ENCODE data around the gene CD3E. TPM values are rescaled to one million over a fixed set of nuclear protein-coding genes. Genes with fewer than 3 reads are reported as not detected.

The CD3E gene
- total RNA-seq, 1 experiment from 2014 or later, result not detected

DNA sequence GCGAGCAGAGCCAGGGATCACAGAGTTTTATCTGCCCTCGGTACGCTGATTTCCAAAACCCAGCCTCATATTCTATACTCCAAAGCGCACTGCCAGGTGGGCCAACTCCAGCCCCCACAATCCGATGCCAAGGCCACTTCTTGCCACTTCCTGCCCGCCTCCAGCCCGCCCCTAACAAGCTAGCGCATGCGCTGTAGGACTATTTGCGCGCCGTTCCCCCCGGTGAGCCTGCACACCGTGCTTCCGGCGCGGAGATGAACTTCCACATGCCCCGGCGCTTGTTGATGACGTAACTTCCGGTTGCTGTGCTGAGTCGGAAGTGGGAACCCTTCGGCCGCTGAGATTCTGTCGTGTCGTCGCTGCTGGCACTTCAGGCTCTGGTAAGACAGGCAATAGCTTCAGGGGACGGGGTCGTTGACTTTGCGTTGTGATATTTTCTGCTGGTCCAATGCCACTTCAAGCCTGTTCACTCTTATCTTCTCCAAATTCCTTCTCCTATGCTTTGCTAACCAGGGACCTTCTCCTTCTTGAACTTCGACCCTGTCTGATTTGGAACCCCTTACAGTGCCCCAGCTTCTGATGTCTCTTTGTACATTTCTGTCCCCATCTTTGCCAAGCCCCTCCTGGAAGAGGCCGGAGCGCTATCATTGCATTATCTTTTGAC lies 54.9 kb downstream of the CD3E start, which contains the start of gene UBE4A:
TSS of gene UBE4A (plus strand) at position 306 of the 664 bp plus-strand sequence. CDS start 5,481 bp downstream, outside the sequence.
- WGBS (ENCODE audit: extremely low coverage, insufficient read length, low lambda C conversion rate), result no CpG with 5 or more reads among the region's 33 CpGs

More for the DNA sequence above, 54.9 kb downstream of the CD3E start, which contains the start of gene UBE4A:
- H3K14ac ChIP-seq (ENCODE audit: insufficient read depth, low read length), result no peak within 1 kb of the TSS; the same call in 1 of the 2 replicates
- Mint-ChIP-seq H3K4me3 (peak within 1 kb of the TSS; percentile 92 to 96), H3K27me3 (ENCODE audit: low read depth) (peaks cover 25% of the 10 kb centered on the region), H3K36me3 (ENCODE audit: insufficient read depth in 1 of 3, low read depth in 3 of 3) (0 out of 7 replicates have a peak, but pooled peaks cover 0 to 2% (median 0%) of the 10 kb centered on the region in 3 experiments), H3K9me3 (peaks cover 0 to 4% of the 10 kb centered on the region in 2 experiments; a peak in 1 of 5 replicates), H3K27ac (peak within 1 kb of the TSS; percentile 60 to 96 (median 81)), H3K4me1 (peaks cover 0 to 9% of the 10 kb centered on the region in 2 experiments)
- peaks cover 3% of the 10 kb centered on the region for H3K23me2 ChIP-seq (ENCODE audit: insufficient read length, low read depth, low read length, poor library complexity, severe bottlenecking)
- H3K27ac ChIP-seq (ENCODE audit: insufficient read length, low read depth, low read length), result no peak within 1 kb of the TSS
- no peak within 1 kb of the TSS for H3K4ac ChIP-seq (ENCODE audit: low read depth, low read length)
- H4K8ac ChIP-seq (replicated peaks; ENCODE audit: insufficient read length, low read depth, low read length), result no peak within 1 kb of the TSS
- no peak within 1 kb of the TSS for H2AK5ac ChIP-seq (ENCODE audit: insufficient read length, low read length)
- H3K9me3 ChIP-seq (ENCODE audit: control insufficient read depth, low read depth, low read length), result no peaks in the 10 kb centered on the region
- no peak within 1 kb of the TSS for H2BK120ac ChIP-seq (ENCODE audit: low read depth, low read length, poor library complexity, severe bottlenecking)
- no peak within 1 kb of the TSS for H4K5ac ChIP-seq (ENCODE audit: insufficient read length, low read depth, low read length)
- H3K18ac ChIP-seq (ENCODE audit: insufficient read length, low read depth, low read length), result no peak within 1 kb of the TSS
- H2BK20ac ChIP-seq (ENCODE audit: low read depth, low read length, poor library complexity, severe bottlenecking), result no peak within 1 kb of the TSS
- no peak within 1 kb of the TSS for H4K91ac ChIP-seq (ENCODE audit: insufficient read length, low read depth, low read length)
- H2AFZ ChIP-seq (ENCODE audit: low read length), result no peak within 1 kb of the TSS
- no peak within 1 kb of the TSS for H3T11ph ChIP-seq (ENCODE audit: low read length)
- H3K27me3 ChIP-seq (ENCODE audit: insufficient read depth, low read length), result no peaks in the 10 kb centered on the region
- H2BK12ac ChIP-seq (ENCODE audit: insufficient read length, low read depth, low read length), result no peak within 1 kb of the TSS
- H3K79me2 ChIP-seq (ENCODE audit: insufficient read depth, low read length), result peaks cover 5% of the 10 kb centered on the region; the same call in 1 of the 2 replicates
- peaks cover 3% of the 10 kb centered on the region; the same call in 1 of the 2 replicates for H3K4me1 ChIP-seq (ENCODE audit: insufficient read depth, low read length)
- peak within 1 kb of the TSS; percentile 93 for H3K4me2 ChIP-seq (ENCODE audit: insufficient read depth, insufficient read length, low read length)
- H3K23ac ChIP-seq (ENCODE audit: insufficient read length, low read depth, low read length), result no peak within 1 kb of the TSS
- TF ChIP-seq, protein P1, sequence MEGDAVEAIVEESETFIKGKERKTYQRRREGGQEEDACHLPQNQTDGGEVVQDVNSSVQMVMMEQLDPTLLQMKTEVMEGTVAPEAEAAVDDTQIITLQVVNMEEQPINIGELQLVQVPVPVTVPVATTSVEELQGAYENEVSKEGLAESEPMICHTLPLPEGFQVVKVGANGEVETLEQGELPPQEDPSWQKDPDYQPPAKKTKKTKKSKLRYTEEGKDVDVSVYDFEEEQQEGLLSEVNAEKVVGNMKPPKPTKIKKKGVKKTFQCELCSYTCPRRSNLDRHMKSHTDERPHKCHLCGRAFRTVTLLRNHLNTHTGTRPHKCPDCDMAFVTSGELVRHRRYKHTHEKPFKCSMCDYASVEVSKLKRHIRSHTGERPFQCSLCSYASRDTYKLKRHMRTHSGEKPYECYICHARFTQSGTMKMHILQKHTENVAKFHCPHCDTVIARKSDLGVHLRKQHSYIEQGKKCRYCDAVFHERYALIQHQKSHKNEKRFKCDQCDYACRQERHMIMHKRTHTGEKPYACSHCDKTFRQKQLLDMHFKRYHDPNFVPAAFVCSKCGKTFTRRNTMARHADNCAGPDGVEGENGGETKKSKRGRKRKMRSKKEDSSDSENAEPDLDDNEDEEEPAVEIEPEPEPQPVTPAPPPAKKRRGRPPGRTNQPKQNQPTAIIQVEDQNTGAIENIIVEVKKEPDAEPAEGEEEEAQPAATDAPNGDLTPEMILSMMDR (conservative IDR thresholded peaks at IDR 0.05), result no peak
- H2BK5ac ChIP-seq (ENCODE audit: insufficient read length, low read length), result no peak within 1 kb of the TSS
- no peak within 1 kb of the TSS for H3K56ac ChIP-seq (ENCODE audit: insufficient read length, low read depth, low read length)
- H3K79me1 ChIP-seq (ENCODE audit: insufficient read depth, low read depth, low read length, poor library complexity, severe bottlenecking), result no peaks in the 10 kb centered on the region
- H4K20me1 ChIP-seq (ENCODE audit: control insufficient read depth, insufficient read depth, insufficient read length), result no peaks in the 10 kb centered on the region
- H2BK15ac ChIP-seq (ENCODE audit: low read depth, low read length), result no peak within 1 kb of the TSS
- peak; percentile 96 for DNase-seq
- H3K9ac ChIP-seq (ENCODE audit: extremely low read depth, insufficient read length, low read length), result peak within 1 kb of the TSS; percentile 87

Data from H9 (cell line).